Fibroblast of lung (primary cell): ENCODE measurements around the gene PIP4K2B.

Experiments used
- EZH2 ChIP-seq: IDR thresholded peaks from 2 replicates; pipeline ENCODE4 v1.5.1; 2012; ENCODE audit warnings: low read length, control low read depth, mild to moderate bottlenecking; ENCODE audit errors: missing control alignments
- TF ChIP-seq, protein P1 (sequence below), 2 donors: IDR thresholded peaks in 1 of 2; conservative IDR thresholded peaks in 1 of 2; 1 replicate in 1 of 2; 2 replicates in 1 of 2; pipeline ENCODE4 v1.5.1; 2011 to 2012; ENCODE audit warnings: low read length in 2 of 2, control low read depth in 1 of 2, inconsistent platforms in 1 of 2, low read depth in 1 of 2, mild to moderate bottlenecking in 1 of 2

- no peak for TF ChIP-seq EZH2
- TF ChIP-seq, protein P1, sequence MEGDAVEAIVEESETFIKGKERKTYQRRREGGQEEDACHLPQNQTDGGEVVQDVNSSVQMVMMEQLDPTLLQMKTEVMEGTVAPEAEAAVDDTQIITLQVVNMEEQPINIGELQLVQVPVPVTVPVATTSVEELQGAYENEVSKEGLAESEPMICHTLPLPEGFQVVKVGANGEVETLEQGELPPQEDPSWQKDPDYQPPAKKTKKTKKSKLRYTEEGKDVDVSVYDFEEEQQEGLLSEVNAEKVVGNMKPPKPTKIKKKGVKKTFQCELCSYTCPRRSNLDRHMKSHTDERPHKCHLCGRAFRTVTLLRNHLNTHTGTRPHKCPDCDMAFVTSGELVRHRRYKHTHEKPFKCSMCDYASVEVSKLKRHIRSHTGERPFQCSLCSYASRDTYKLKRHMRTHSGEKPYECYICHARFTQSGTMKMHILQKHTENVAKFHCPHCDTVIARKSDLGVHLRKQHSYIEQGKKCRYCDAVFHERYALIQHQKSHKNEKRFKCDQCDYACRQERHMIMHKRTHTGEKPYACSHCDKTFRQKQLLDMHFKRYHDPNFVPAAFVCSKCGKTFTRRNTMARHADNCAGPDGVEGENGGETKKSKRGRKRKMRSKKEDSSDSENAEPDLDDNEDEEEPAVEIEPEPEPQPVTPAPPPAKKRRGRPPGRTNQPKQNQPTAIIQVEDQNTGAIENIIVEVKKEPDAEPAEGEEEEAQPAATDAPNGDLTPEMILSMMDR (conservative IDR thresholded peaks at IDR 0.05 in 1 of 2, IDR thresholded peaks at IDR 0.05 in 1 of 2; ENCODE audit: low read depth in 1 of 2, low read length in 2 of 2) = no peak
Observed at GRCh38 chr17:38777641-38778250, 21.6 kb downstream of the PIP4K2B start.
